ENCODE data around the gene MROH9.

DNA sequence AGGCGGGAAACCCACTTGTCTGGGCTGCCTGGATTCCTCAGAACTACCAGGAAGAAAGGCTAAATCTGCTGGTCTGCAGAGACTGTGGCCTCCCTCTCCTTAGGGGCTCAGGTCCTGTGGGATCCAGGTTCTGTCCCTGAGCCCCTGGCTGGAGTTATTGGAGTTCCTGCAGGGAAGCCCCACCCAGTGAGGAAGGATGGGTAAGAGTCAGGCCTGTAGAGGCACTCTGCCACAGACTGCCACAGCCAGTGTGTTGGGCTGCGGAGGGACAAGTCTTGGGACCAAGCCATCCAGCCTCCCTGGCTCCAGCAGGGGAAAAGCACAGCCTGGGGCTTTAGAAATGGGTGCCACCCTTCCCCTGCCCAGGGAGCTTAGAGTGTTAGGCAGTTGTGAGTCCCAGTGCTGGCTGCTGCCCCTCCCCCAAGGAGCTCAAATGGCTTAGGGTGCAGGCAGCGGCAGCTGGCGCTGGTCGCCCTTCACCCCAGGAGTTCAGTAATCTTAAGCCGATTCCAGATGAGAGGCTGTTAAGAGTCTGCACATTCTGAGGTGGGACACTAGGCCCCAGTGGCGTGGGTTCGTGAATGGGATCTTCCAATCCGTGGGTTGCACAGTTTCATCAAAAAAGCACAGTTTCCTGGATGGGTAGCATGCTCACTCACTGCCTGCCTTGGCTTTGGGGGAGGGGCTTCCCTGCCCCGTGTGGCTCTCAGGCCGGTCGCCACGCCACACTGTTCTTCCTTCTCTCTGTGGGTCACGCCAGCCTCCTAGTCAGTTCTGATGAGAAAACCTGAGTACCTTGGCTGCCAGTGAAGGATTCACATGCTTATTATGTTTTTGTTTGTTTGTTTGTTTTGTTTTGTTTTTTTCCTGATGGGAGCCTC lies 97.7 kb downstream of the MROH9 start:
- TF ChIP-seq, protein P1, sequence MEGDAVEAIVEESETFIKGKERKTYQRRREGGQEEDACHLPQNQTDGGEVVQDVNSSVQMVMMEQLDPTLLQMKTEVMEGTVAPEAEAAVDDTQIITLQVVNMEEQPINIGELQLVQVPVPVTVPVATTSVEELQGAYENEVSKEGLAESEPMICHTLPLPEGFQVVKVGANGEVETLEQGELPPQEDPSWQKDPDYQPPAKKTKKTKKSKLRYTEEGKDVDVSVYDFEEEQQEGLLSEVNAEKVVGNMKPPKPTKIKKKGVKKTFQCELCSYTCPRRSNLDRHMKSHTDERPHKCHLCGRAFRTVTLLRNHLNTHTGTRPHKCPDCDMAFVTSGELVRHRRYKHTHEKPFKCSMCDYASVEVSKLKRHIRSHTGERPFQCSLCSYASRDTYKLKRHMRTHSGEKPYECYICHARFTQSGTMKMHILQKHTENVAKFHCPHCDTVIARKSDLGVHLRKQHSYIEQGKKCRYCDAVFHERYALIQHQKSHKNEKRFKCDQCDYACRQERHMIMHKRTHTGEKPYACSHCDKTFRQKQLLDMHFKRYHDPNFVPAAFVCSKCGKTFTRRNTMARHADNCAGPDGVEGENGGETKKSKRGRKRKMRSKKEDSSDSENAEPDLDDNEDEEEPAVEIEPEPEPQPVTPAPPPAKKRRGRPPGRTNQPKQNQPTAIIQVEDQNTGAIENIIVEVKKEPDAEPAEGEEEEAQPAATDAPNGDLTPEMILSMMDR (IDR thresholded peaks at IDR 0.05 in 2 of 3, conservative IDR thresholded peaks at IDR 0.05 in 1 of 3; ENCODE audit: borderline replicate concordance in 1 of 3, insufficient read depth in 1 of 3, low read depth in 2 of 3, low read length in 2 of 3): no peak
- no peak for TF ChIP-seq EZH2 (IDR thresholded peaks at IDR 0.05)
- TF ChIP-seq, protein P2, sequence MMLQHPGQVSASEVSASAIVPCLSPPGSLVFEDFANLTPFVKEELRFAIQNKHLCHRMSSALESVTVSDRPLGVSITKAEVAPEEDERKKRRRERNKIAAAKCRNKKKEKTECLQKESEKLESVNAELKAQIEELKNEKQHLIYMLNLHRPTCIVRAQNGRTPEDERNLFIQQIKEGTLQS (IDR thresholded peaks at IDR 0.05): no peak
- no peak for TF ChIP-seq EZH2phosphoT487 (IDR thresholded peaks at IDR 0.05; ENCODE audit: borderline replicate concordance)
- TF ChIP-seq POLR2AphosphoS5 (IDR thresholded peaks at IDR 0.05; ENCODE audit: low read depth, low read length): no peak
- TF ChIP-seq ZNF274 (IDR thresholded peaks at IDR 0.05; ENCODE audit: low read depth, low read length): no peak
- TF ChIP-seq ELF1 (IDR thresholded peaks at IDR 0.05; ENCODE audit: borderline replicate concordance, low read depth): no peak
- TF ChIP-seq, protein P3, sequence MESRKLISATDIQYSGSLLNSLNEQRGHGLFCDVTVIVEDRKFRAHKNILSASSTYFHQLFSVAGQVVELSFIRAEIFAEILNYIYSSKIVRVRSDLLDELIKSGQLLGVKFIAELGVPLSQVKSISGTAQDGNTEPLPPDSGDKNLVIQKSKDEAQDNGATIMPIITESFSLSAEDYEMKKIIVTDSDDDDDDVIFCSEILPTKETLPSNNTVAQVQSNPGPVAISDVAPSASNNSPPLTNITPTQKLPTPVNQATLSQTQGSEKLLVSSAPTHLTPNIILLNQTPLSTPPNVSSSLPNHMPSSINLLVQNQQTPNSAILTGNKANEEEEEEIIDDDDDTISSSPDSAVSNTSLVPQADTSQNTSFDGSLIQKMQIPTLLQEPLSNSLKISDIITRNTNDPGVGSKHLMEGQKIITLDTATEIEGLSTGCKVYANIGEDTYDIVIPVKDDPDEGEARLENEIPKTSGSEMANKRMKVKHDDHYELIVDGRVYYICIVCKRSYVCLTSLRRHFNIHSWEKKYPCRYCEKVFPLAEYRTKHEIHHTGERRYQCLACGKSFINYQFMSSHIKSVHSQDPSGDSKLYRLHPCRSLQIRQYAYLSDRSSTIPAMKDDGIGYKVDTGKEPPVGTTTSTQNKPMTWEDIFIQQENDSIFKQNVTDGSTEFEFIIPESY (IDR thresholded peaks at IDR 0.05; ENCODE audit: extremely low read depth, insufficient replicate concordance, low read length): no peak
- TF ChIP-seq POLR2A (IDR thresholded peaks at IDR 0.05; ENCODE audit: borderline replicate concordance, extremely low read depth, insufficient read depth, insufficient read length): no peak
- no peak for TF ChIP-seq SIN3A (IDR thresholded peaks at IDR 0.05; ENCODE audit: low read depth)

Measured in HCT116 (cell line).